Vagina (tissue), 2 donors: ENCODE measurements around the gene ADGRG3.

ENCODE experiments used
- CTCF ChIP-seq, 3 experiments: fragments of 450-650 bp in 2 of 3; fragments of 200-600 bp in 1 of 3; sonication (generic) in 1 of 3; IDR thresholded peaks; one replicate each; pipeline ENCODE4 v1.5.1; 2017 to 2019; ENCODE audit warnings: antibody characterized with exemption in 3 of 3, mild to moderate bottlenecking in 2 of 3, moderate library complexity in 2 of 3
- POLR2AphosphoS5 ChIP-seq, 2 donors: sonication (generic); formaldehyde crosslinking; IDR thresholded peaks; one replicate each; pipeline ENCODE4 v1.9.0; 2017; ENCODE audit warnings: antibody characterized with exemption in 2 of 2, mild to moderate bottlenecking in 2 of 2, low read depth in 1 of 2; ENCODE audit not compliant: insufficient read depth in 1 of 2

- no peak for TF ChIP-seq CTCF (IDR thresholded peaks at IDR 0.05)
- no peak for TF ChIP-seq POLR2AphosphoS5 (IDR thresholded peaks at IDR 0.05; ENCODE audit: insufficient read depth in 1 of 2, low read depth in 1 of 2)
Observed at GRCh38 chr16:57639172-57639887, 28.8 kb upstream of the ADGRG3 start.
